LNCaP clone FGC (cell line): ENCODE data around the gene RAB20.
"Not testable (repeated sequence)": the region's sequence is repeated elsewhere in the genome, so short reads cannot be mapped to it uniquely, and the experiment has no call there.

Experiments
- DNase-seq: peaks from one replicate; pipeline ENCODE4 v3.0.0-alpha.2; 2011; ENCODE audit warnings: low read depth
- H3K4me3 ChIP-seq: 2 replicates; pipeline ENCODE4 v1.5.1; 2011; ENCODE audit warnings: mild to moderate bottlenecking, low read depth, low read length, control low read depth
- CTCF ChIP-seq: IDR thresholded peaks from 2 replicates; pipeline ENCODE4 v1.5.1; 2012; ENCODE audit warnings: mild to moderate bottlenecking; ENCODE audit not compliant: control insufficient read depth, insufficient read depth; ENCODE audit errors: extremely low read depth

RAB20 gene

GRCh38 chr13:110539894-110540293, 21.6 kb downstream of the RAB20 start:
- H3K4me3 ChIP-seq: no peak overlapping the region
- TF ChIP-seq CTCF: no peak
- DNase-seq: no peak

- H3K4me3 ChIP-seq: no peak overlapping the region
- TF ChIP-seq CTCF: no peak
- no peak for DNase-seq
These were observed 22.9 kb downstream of the RAB20 start for GRCh38 chr13:110538632-110539031.

DNA sequence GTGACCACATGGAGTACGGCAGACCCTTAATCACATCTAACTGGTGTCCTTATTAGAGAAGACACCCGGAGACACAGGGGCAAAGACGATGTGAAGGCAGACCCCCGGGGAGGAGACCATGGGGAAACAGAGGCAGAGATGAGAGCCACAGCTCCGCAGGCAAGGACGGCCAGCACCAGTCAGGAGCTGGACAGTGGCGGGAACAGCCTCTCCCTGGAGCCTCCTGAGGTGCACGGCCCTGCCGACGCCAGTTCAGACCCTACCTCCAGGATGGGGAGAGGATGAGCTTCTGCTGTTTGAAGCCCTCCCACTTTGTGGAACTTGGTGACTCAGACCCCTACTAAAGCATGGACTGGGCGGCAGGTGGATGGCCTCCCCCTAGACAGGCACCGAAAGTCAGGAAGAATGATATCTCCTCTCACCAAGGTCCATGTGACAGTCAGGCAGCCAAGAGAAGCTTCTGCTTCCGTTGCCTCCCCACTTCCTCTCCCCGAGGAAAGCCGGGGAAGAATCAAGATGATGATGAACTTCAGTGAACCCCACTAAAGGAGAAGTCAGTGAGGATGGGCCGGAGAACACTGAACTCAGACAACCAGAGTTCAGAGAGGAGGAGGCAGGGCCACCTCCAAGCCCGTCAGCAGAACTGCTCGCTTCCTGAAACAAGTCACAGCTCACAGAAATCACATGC, 25.4 kb downstream of the RAB20 start:
- no peak overlapping the region for H3K4me3 ChIP-seq
- DNase-seq: no peak

GRCh38 chr13:110535526-110535925, 26.0 kb downstream of the RAB20 start:
- no peak for TF ChIP-seq CTCF
- H3K4me3 ChIP-seq: no peak overlapping the region

More for the DNA sequence above, 25.4 kb downstream of the RAB20 start:
- no peak for TF ChIP-seq CTCF

DNA sequence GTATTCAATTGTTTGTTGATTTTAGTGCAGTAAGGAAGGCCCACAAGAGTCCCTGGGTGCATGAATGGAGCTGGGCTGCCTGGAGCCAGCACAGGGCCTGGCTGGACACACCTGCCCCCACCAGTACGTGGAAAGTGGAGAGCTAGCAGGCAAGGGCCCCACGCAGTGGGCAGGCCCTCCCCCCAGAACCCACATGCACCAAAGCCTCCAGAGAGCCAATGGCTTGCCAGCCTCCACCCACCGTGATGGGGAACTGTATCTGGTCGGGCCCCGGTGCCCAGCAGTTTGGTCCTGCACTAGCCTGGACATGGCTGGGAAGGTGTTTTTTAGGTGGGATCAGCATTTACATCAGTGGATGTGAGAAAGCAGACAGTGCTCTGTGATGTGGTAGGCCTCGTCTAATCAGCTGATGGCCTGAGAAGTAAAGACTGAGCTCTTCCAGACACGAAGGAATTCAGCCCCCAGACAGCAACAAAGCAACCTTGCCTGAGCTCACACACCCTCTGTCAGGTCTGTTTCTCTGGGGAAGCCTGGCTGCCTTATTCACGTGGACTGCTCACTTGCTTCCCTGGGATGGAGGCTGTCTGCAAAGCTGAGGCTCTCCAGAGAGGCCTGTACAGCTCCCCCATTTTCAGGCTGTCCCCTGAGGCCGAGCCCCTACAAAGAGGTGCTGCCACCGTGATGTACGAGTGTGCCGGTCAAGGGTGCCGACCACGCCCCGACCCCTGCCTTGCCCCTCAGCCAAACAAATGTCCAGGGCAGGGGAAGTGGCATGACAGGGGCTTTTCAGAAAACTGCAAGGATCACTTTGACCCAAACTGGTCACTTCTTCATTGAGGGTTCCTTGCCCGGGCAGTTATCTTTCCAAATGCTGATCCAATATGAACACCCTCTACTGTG, 27.5 kb downstream of the RAB20 start:
- DNase-seq: no peak
- TF ChIP-seq CTCF: no peak
- no peak overlapping the region for H3K4me3 ChIP-seq

More at GRCh38 chr13:110535526-110535925, 26.0 kb downstream of the RAB20 start:
- DNase-seq: no peak

DNA sequence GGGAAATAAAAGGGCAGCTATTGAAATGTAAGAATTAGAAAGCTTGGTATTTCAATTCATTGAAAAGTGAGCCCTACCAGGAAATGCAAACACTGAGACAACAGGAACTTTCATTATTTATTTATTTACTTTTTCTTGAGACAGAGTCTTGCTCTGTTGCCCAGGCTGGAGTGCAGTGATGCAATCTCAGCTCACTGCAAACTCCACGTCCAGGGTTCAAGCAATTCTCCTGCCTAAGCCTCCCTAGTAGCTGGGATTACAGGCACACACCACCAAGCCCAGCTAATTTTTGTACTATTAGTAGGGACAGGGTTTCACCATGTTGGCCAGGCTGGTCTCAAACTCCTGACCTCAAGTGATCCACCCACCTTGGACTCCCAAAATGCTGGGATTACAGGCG, 29.3 kb downstream of the RAB20 start:
- not testable (repeated sequence) for DNase-seq, H3K4me3 ChIP-seq

- no peak for TF ChIP-seq CTCF
- no peak for DNase-seq
- H3K4me3 ChIP-seq: no peak overlapping the region
These were observed 29.8 kb downstream of the RAB20 start for GRCh38 chr13:110531671-110532083.
